Measurements from ENCODE around the gene PDSS2. TPM values are rescaled to one million over a fixed set of nuclear protein-coding genes. Genes with fewer than 3 reads are reported as not detected.

The PDSS2 gene
- total RNA-seq, 1 experiment from 2014 or later: 12.1 TPM

DNA sequence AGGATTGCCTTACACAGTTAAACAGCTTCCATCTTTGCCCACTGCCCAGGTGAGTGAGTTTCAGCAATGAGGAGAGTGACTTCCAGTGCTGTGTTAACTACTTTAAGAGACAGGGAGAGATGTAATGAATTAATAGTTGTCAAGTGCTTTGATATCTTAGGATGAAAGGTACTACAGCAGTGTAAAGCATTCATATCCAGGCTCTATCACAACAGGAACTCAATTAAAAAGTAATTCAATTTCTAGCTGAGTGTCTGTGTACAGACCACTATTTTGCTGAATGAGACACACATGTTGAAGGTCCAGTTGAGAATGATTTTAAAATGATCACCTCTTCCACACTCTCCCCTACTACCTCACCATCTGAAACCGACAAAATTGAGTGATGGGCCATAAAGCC lies 273.3 kb downstream of the PDSS2 start:
- no peak overlapping the region for H2BK120ac ChIP-seq (ENCODE audit: low read depth, low read length, poor library complexity, severe bottlenecking)
- no peak overlapping the region for H4K5ac ChIP-seq (ENCODE audit: insufficient read length, low read depth, low read length)
- Mint-ChIP-seq H3K4me3 (no peak overlapping the region), H3K27me3 (ENCODE audit: low read depth) (no peaks in the 10 kb centered on the region), H3K4me1 (peaks cover 0 to 2% of the 10 kb centered on the region in 2 experiments; a peak in 1 of 4 replicates), H3K36me3 (ENCODE audit: insufficient read depth in 1 of 3, low read depth in 3 of 3) (no peaks in the 10 kb centered on the region; a peak in 1 of 7 replicates), H3K9me3 (no peaks in the 10 kb centered on the region), H3K27ac (no peak overlapping the region)
- TF ChIP-seq, protein P1, sequence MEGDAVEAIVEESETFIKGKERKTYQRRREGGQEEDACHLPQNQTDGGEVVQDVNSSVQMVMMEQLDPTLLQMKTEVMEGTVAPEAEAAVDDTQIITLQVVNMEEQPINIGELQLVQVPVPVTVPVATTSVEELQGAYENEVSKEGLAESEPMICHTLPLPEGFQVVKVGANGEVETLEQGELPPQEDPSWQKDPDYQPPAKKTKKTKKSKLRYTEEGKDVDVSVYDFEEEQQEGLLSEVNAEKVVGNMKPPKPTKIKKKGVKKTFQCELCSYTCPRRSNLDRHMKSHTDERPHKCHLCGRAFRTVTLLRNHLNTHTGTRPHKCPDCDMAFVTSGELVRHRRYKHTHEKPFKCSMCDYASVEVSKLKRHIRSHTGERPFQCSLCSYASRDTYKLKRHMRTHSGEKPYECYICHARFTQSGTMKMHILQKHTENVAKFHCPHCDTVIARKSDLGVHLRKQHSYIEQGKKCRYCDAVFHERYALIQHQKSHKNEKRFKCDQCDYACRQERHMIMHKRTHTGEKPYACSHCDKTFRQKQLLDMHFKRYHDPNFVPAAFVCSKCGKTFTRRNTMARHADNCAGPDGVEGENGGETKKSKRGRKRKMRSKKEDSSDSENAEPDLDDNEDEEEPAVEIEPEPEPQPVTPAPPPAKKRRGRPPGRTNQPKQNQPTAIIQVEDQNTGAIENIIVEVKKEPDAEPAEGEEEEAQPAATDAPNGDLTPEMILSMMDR (conservative IDR thresholded peaks at IDR 0.05): no peak
- no peak overlapping the region for H3K4ac ChIP-seq (ENCODE audit: low read depth, low read length)
- H3K23ac ChIP-seq (ENCODE audit: insufficient read length, low read depth, low read length): no peak overlapping the region
- no peaks in the 10 kb centered on the region for H3K4me1 ChIP-seq (ENCODE audit: insufficient read depth, low read length)
- no peak overlapping the region for H2BK20ac ChIP-seq (ENCODE audit: low read depth, low read length, poor library complexity, severe bottlenecking)
- H2AK5ac ChIP-seq (ENCODE audit: insufficient read length, low read length): no peak overlapping the region
- H4K8ac ChIP-seq (replicated peaks; ENCODE audit: insufficient read length, low read depth, low read length): no peak overlapping the region
- no peak overlapping the region for H3K9ac ChIP-seq (ENCODE audit: extremely low read depth, insufficient read length, low read length)
- no peak overlapping the region for H3T11ph ChIP-seq (ENCODE audit: low read length)
- no peak overlapping the region for H3K27ac ChIP-seq (ENCODE audit: insufficient read length, low read depth, low read length)
- no peaks in the 10 kb centered on the region for H3K23me2 ChIP-seq (ENCODE audit: insufficient read length, low read depth, low read length, poor library complexity, severe bottlenecking)
- H2BK12ac ChIP-seq (ENCODE audit: insufficient read length, low read depth, low read length): no peak overlapping the region
- no peak overlapping the region for H2BK15ac ChIP-seq (ENCODE audit: low read depth, low read length)
- H3K79me2 ChIP-seq (ENCODE audit: insufficient read depth, low read length): no peaks in the 10 kb centered on the region
- no peaks in the 10 kb centered on the region for H3K9me3 ChIP-seq (ENCODE audit: control insufficient read depth, low read depth, low read length)
- no peak overlapping the region for H4K91ac ChIP-seq (ENCODE audit: insufficient read length, low read depth, low read length)
- no peak overlapping the region for H2AFZ ChIP-seq (ENCODE audit: low read length)
- no peaks in the 10 kb centered on the region for H3K79me1 ChIP-seq (ENCODE audit: insufficient read depth, low read depth, low read length, poor library complexity, severe bottlenecking)
- H3K4me2 ChIP-seq (ENCODE audit: insufficient read depth, insufficient read length, low read length): no peak overlapping the region
- H4K20me1 ChIP-seq (ENCODE audit: control insufficient read depth, insufficient read depth, insufficient read length): no peaks in the 10 kb centered on the region
- H3K27me3 ChIP-seq (ENCODE audit: insufficient read depth, low read length): no peaks in the 10 kb centered on the region
- no peak overlapping the region for H3K14ac ChIP-seq (ENCODE audit: insufficient read depth, low read length)
- H3K18ac ChIP-seq (ENCODE audit: insufficient read length, low read depth, low read length): no peak overlapping the region
- no peak overlapping the region for H3K56ac ChIP-seq (ENCODE audit: insufficient read length, low read depth, low read length)
- WGBS (ENCODE audit: extremely low coverage, insufficient read length, low lambda C conversion rate): no CpG with 5 or more reads among the region's 1 CpG
- H2BK5ac ChIP-seq (ENCODE audit: insufficient read length, low read length): no peak overlapping the region
- DNase-seq: no peak
